Sciatic nerve (tissue), 2 donors: ENCODE data around the gene PFDN4. TPM values are rescaled to one million over a fixed set of nuclear protein-coding genes. Genes with fewer than 3 reads are reported as not detected.

Source experiments
- ATAC-seq: fragments of 200-7000 bp; cut with Tn5 transposase; one replicate; pipeline ENCODE4 v1.9.1; 2020; ENCODE audit warnings: mild to moderate bottlenecking, moderate library complexity
- DNase-seq: peaks from one replicate; pipeline ENCODE4 v3.0.0-alpha.2; 2020; ENCODE audit warnings: low spot score
- intact Hi-C: fragments of 100-400 bp; cut with DNase I; formaldehyde crosslinking; loops from one replicate; pipeline ENCODE4 v1.14.2; 2022
- total RNA-seq: library from RNA; stranded (reverse); fragmentation: NEBNext Ultra II Directional; extraction: Animal tissue kit (Norgen Biotek cat#: 25700); gene quantifications from one replicate; pipeline ENCODE4 v1.2.1, GENCODE V29; 2021
- donor health status: DM: no; HTN: no; CAD: no.
- donor health status: DM: no; HTN: no; CAD: no.

Gene PFDN4
- total RNA-seq, 1 donor from 2014 or later, result 26.3 TPM

- intact Hi-C loops, result no loop called here
- DNase-seq (no peak), ATAC-seq (no peak)
These were observed 34.8 kb upstream of the PFDN4 start for GRCh38 chr20:54172856-54173652.

- intact Hi-C loops, result no loop called here
- ATAC-seq (no peak), DNase-seq (no peak)
These were observed 34.0 kb upstream of the PFDN4 start, which contains the start of gene CYP24A1 for GRCh38 chr20:54173653-54174456. TSS of gene CYP24A1 (minus strand) at chr20:54173986. CDS start at chr20:54173579, 407 bp downstream.

- no peak for ATAC-seq
- intact Hi-C loops, result no loop called here
These were observed 33.3 kb upstream of the PFDN4 start for GRCh38 chr20:54174457-54175175.

GRCh38 chr20:54176610-54177009, 31.3 kb upstream of the PFDN4 start:
- intact Hi-C loops, result no loop called here
- no peak for DNase-seq

More at GRCh38 chr20:54174457-54175175, 33.3 kb upstream of the PFDN4 start:
- no peak for DNase-seq

GRCh38 chr20:54177378-54177777, 30.5 kb upstream of the PFDN4 start:
- intact Hi-C loops, result no loop called here
- DNase-seq (no peak), ATAC-seq (no peak)

More at GRCh38 chr20:54176610-54177009, 31.3 kb upstream of the PFDN4 start:
- ATAC-seq, result no peak

GRCh38 chr20:54178256-54178655, 29.6 kb upstream of the PFDN4 start:
- no peak for DNase-seq
- ATAC-seq, result no peak
- intact Hi-C loops, result no loop called here

- DNase-seq (no peak), ATAC-seq (no peak)
- intact Hi-C loops, result no loop called here
These were observed 27.9 kb upstream of the PFDN4 start for GRCh38 chr20:54179946-54180345.

- DNase-seq (no peak), ATAC-seq (no peak)
- intact Hi-C loops, result no loop called here
These were observed 27.0 kb upstream of the PFDN4 start for GRCh38 chr20:54180931-54181330.

GRCh38 chr20:54184071-54184470, 23.8 kb upstream of the PFDN4 start:
- intact Hi-C loops, result no loop called here
- ATAC-seq, result no peak

GRCh38 chr20:54184904-54185626, 22.8 kb upstream of the PFDN4 start:
- ATAC-seq (no peak), DNase-seq (no peak)
- intact Hi-C loops, result no loop called here

More at GRCh38 chr20:54184071-54184470, 23.8 kb upstream of the PFDN4 start:
- DNase-seq, result no peak

- intact Hi-C loops, result no loop called here
- DNase-seq (no peak), ATAC-seq (no peak)
These were observed 19.6 kb upstream of the PFDN4 start for GRCh38 chr20:54188132-54188849.

- no peak for ATAC-seq
- intact Hi-C loops, result loop anchor here (10.0 kb wide), 1 partner anchor 645 kb away; no protein-coding TSS in a partner anchor
These were observed 18.3 kb upstream of the PFDN4 start for GRCh38 chr20:54189630-54190029.

GRCh38 chr20:54190217-54190616, 17.7 kb upstream of the PFDN4 start:
- intact Hi-C loops, result loop anchor here (10.0 kb wide), 1 partner anchor 645 kb away; no protein-coding TSS in a partner anchor
- DNase-seq (no peak), ATAC-seq (no peak)

More at GRCh38 chr20:54189630-54190029, 18.3 kb upstream of the PFDN4 start:
- no peak for DNase-seq

- DNase-seq (no peak), ATAC-seq (no peak)
- intact Hi-C loops, result loop anchor here (10.0 kb wide), 1 partner anchor 641 kb away; no protein-coding TSS in a partner anchor
These were observed 14.1 kb upstream of the PFDN4 start for GRCh38 chr20:54193817-54194216.

- no peak for DNase-seq
- ATAC-seq, result no peak
- intact Hi-C loops, result loop anchor here (5.0 to 10.0 kb wide), 2 partner anchors 98 to 640 kb away; no protein-coding TSS in a partner anchor
These were observed 13.0 kb upstream of the PFDN4 start for GRCh38 chr20:54194724-54195438.

- ATAC-seq (no peak), DNase-seq (no peak)
- intact Hi-C loops, result loop anchor here (5.0 to 10.0 kb wide), 2 partner anchors 98 to 639 kb away; no protein-coding TSS in a partner anchor
These were observed 12.1 kb upstream of the PFDN4 start for GRCh38 chr20:54195483-54196472.
